ENCODE data around the gene ASCL4. TPM values are rescaled to one million over a fixed set of nuclear protein-coding genes. Genes with fewer than 3 reads are reported as not detected.

The ASCL4 gene
- total RNA-seq, 1 donor from 2014 or later: not detected

DNA sequence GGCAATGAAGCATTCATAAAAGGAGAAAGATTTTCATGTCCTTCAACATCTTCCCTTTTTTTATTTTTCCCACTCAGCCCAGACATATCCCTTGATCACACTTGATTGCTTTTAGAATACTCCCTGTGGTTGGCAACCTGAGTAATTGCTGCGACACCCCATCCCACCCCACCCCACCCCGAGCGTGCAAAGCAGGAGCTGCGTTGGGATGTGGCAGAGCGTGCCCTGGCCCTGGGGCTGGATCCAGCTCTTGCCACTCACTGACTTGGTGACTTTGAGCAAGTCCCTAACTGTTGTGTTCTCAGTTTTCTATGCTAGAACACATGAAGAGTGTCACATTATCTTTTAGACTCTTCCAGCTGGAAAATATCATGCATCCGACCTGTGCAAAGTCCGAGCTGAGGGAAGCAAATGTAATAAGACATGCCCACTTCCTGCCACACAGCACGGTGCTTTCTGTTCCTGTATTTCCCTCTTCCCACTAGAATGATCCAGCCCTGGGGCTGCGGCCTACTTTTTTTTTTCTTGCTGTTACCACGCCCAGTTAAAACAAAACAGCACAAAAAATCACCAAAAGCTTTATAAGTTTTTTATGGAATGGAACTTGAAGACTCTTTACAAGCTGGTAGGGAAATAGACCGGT, 4.0 kb downstream of the ASCL4 start:
- Mint-ChIP-seq H3K27ac (no peak overlapping the region), H3K27me3 (peaks cover 69% of the 10 kb centered on the region), H3K36me3 (ENCODE audit: insufficient read depth) (no peaks in the 10 kb centered on the region), H3K4me3 (ENCODE audit: low read depth) (no peak overlapping the region), H3K4me1 (ENCODE audit: low read depth) (no peaks in the 10 kb centered on the region), H3K9me3 (ENCODE audit: low read depth) (no peaks in the 10 kb centered on the region)
- DNase-seq (ENCODE audit: low spot score, unreplicated experiment): no peak
- TF ChIP-seq, protein P1, sequence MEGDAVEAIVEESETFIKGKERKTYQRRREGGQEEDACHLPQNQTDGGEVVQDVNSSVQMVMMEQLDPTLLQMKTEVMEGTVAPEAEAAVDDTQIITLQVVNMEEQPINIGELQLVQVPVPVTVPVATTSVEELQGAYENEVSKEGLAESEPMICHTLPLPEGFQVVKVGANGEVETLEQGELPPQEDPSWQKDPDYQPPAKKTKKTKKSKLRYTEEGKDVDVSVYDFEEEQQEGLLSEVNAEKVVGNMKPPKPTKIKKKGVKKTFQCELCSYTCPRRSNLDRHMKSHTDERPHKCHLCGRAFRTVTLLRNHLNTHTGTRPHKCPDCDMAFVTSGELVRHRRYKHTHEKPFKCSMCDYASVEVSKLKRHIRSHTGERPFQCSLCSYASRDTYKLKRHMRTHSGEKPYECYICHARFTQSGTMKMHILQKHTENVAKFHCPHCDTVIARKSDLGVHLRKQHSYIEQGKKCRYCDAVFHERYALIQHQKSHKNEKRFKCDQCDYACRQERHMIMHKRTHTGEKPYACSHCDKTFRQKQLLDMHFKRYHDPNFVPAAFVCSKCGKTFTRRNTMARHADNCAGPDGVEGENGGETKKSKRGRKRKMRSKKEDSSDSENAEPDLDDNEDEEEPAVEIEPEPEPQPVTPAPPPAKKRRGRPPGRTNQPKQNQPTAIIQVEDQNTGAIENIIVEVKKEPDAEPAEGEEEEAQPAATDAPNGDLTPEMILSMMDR (IDR thresholded peaks at IDR 0.05; ENCODE audit: unreplicated experiment): no peak

DNA sequence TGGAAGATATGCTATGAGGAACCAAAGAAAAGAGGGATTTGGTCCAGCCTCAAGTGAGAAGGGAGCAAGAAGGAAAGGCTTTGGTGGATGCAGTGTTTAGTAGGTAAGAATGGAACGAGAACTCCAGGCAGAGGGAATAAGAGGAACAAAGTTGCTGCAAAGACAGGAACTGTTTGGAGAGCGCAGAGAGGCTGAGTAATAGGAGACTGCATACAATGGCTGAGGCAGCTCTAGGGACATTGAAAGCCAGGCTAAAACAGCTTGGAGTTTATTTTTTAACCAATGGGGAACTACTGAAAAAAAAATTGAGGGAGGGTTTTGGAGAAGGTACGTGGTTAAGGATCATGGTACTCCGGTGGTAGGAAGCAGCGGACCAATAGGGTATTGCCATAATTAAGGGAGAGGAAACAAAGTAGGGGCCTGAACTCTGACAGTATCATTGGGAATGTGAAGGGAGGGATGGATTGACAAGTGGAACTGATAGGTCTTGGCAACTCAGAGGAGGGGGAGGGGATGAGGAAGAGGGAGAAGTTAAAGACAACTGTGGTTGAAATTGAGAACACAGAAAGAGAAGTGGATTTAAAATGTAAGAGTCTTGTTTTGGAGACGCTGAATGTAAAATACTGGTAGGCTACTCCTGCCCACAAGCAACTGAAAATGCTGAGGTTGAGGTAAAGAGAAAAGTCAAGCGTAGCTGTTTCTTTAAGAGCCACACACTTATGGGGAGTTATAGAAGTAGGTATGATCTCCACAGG, 4.8 kb downstream of the ASCL4 start:
- peaks cover 61% of the 10 kb centered on the region for H3K27me3 Mint-ChIP-seq
- TF ChIP-seq, protein P1 (IDR thresholded peaks at IDR 0.05; ENCODE audit: unreplicated experiment): no peak

DNA sequence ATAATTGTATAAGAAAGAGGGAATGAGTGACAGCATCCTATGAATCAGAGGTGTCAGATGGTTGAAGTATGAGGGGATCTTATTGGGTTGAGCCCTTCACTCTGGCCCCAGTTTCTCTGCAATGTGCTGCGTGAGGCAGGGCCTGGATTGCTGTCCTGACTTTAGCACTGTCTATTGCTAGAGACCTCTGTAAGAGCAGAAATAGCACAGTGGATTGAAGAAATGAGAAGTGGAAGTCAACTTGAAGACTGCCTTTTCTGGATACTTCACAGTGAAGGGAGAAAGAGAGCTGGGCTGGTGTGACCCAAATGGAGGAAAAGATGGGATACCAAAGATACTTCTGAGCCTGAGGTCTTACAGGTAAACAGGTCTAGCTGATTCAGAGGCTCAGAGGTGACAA, 5.8 kb downstream of the ASCL4 start:
- TF ChIP-seq, protein P1 (IDR thresholded peaks at IDR 0.05; ENCODE audit: unreplicated experiment): no peak
- peaks cover 51% of the 10 kb centered on the region for H3K27me3 Mint-ChIP-seq
- no peaks in the 10 kb centered on the region for H3K36me3 Mint-ChIP-seq (ENCODE audit: insufficient read depth)
- no peaks in the 10 kb centered on the region for H3K4me1 Mint-ChIP-seq (ENCODE audit: low read depth)
- no peak overlapping the region for H3K4me3 Mint-ChIP-seq (ENCODE audit: low read depth)
- no peak for DNase-seq (ENCODE audit: low spot score, unreplicated experiment)
- H3K9me3 Mint-ChIP-seq (ENCODE audit: low read depth): no peaks in the 10 kb centered on the region
- no peak overlapping the region for H3K27ac Mint-ChIP-seq

More for the DNA sequence above, 4.8 kb downstream of the ASCL4 start:
- Mint-ChIP-seq H3K36me3 (ENCODE audit: insufficient read depth) (no peaks in the 10 kb centered on the region), H3K4me3 (ENCODE audit: low read depth) (no peak overlapping the region), H3K9me3 (ENCODE audit: low read depth) (no peaks in the 10 kb centered on the region), H3K4me1 (ENCODE audit: low read depth) (no peaks in the 10 kb centered on the region), H3K27ac (no peak overlapping the region)
- no peak for DNase-seq (ENCODE audit: low spot score, unreplicated experiment)

DNA sequence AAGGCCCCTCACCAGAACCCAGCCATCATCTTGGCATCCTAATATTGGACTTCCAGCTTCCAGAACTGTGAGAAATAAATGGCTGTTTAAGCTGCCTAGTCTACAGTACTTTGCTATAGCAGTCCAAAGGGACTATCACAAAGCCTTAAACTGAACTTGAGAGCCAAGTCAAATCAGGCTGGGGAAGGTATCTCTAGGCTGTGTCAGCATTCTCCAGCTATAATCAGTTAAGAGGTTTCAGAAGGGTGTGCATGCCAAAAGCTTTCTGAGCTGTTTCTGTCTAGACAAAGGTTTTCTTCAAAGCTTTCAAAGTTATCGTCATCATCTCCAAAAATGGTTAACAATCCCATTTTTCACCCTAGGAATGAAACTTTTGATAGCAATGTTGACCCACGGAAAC, 7.6 kb downstream of the ASCL4 start:
- TF ChIP-seq, protein P1 (IDR thresholded peaks at IDR 0.05; ENCODE audit: unreplicated experiment): no peak
- Mint-ChIP-seq H3K9me3 (ENCODE audit: low read depth) (no peaks in the 10 kb centered on the region), H3K27me3 (peaks cover 36% of the 10 kb centered on the region), H3K36me3 (ENCODE audit: insufficient read depth) (no peaks in the 10 kb centered on the region), H3K4me1 (ENCODE audit: low read depth) (no peaks in the 10 kb centered on the region), H3K4me3 (ENCODE audit: low read depth) (no peak overlapping the region), H3K27ac (no peak overlapping the region)
- no peak for DNase-seq (ENCODE audit: low spot score, unreplicated experiment)

DNA sequence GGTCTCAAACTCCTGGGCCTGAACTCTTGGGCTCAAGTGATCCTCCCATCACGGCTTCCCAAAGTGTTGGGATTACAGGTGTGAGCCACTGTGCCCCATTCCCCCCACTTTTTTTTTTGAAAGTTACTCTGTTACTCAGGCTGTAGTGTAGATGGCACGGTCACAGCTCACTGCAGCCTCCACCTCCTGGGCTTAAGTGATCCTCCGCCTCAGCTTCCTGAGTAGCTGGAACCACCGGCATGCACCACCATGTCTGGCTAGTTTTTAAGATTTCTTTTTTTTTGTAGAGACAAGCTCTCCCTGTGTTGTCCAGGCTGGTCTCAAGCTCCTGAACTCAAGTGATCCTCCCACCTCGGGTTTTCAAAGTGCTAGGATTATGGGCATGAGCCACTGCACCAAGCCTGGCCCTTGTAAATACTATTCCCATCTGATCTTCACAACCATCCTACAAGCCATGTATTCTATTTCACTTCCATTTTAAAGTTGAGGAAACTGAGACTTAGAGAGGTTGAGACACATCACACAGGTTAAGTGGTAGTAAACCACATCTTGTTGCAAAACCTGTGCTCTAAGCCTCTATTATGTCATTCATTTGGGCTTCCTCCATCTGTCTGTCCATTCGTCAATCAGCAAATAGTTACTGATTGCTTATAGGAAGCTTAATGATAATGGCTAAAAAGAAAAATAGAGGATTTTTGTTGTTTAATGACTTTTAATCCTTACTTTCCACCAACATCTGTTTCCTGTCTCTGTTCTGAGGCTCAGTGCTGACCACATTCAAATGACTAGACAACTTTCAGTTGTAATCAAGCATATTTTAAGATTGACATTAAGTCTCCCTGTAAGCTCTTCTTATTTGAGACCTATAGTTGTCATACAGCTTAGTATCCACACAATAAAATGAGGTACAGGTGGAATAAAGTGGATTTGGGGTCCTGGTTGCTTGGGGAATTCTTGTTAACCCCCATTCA, 9.2 kb downstream of the ASCL4 start:
- Mint-ChIP-seq H3K27me3 (peaks cover 22% of the 10 kb centered on the region), H3K27ac (no peak overlapping the region), H3K36me3 (ENCODE audit: insufficient read depth) (no peaks in the 10 kb centered on the region), H3K4me1 (ENCODE audit: low read depth) (no peaks in the 10 kb centered on the region), H3K4me3 (ENCODE audit: low read depth) (no peak overlapping the region), H3K9me3 (ENCODE audit: low read depth) (no peaks in the 10 kb centered on the region)
- DNase-seq (ENCODE audit: low spot score, unreplicated experiment): no peak
- TF ChIP-seq, protein P1 (IDR thresholded peaks at IDR 0.05; ENCODE audit: unreplicated experiment): no peak

Measured in progenitor cell of endocrine pancreas (in vitro differentiated cells).